T-helper 2 cell (primary cell): ENCODE measurements around the gene TTF1.

Source experiments
- DNase-seq, 5 experiments: peaks; one replicate each; pipeline versions ENCODE4 v3.0.0 to v3.0.0-alpha.2; 2012 to 2022

The TTF1 gene

DNA sequence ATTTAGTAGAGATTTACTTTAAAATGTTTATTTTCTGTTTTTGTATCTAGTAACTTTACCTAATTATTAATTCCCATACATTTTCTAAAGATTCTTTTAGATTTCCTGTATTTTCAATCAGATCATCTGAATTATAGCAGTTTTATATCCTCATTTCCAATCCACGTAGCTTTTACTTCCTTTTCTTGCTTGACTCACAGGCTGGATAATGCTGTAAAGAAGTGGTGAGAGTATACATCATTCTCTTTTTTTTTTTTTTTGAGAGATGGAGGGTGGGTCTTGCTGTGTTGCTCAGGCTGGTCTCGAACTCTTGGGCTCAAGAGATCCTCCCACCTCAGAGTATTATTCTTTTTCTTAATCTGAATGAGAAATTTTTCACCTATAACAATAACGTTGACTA, 40.7 kb downstream of the TTF1 start:
- no peak for DNase-seq

DNA sequence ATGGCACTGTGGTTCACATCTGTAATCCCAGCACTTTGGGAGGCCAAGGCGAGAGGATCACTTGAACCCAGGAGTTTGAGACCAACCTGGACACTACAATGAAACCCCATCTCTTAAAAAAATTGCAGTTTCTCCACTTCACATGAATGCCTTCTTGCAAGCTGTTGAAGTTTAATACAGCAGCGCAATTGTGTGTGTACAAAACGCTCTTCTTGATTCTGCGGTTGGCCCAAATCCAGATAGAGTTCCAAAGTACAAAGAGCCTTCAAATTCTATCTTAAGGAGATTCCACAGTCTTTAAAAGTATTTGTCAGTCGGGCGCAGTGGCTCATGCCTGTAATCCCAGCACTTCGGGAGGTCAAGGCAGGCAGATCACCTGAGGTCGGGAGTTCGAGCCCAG, 42.6 kb downstream of the TTF1 start:
- DNase-seq: no peak

DNA sequence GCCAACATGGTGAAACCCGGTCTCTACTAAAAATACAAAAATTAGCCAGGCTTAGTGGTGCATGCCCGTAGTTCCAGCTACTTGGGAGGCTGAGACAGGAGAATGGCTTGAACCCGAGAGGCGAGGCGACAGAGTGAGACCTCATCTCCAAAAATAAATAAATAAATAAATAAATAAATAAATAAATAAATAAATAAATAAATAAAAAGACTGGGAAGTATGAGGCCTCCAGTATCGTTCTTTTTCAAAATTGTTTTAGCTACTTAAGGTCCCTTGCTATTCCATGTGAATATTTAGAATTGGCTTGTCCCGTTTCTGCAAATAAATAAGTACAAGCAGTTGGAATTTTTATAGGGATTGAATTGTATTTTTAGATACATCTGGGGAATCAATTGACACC, 48.9 kb downstream of the TTF1 start:
- DNase-seq: no peak

DNA sequence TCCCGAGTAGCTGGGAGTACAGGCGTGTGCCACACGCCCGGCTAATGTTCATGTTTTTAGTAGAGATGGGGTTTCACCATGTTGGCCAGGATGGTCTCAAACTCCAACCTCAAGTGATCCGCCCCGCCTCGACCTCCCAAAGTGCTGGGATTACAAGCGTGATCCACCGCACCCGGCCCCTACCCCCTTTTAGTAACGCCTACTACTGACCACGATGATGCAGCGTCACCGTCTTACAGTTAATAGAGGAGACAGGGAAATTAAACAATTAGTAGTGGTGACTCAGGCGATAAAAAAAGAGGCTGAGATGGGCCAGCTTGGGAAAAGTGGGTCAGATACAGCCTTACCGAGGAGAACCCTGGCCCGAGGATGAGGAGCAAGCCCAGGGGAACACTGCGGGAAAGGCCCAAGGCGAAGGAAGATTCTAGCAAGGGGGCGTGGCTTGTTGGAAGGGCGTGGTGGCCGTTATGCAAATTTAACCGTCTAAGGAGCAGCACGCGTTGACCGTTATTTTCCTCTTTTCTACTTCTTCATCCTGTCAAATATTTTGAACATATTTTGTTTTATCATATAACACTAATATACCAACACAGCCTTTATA, 50.2 kb downstream of the TTF1 start:
- peak in 1 of 5 experiments; percentile 7 for DNase-seq

DNA sequence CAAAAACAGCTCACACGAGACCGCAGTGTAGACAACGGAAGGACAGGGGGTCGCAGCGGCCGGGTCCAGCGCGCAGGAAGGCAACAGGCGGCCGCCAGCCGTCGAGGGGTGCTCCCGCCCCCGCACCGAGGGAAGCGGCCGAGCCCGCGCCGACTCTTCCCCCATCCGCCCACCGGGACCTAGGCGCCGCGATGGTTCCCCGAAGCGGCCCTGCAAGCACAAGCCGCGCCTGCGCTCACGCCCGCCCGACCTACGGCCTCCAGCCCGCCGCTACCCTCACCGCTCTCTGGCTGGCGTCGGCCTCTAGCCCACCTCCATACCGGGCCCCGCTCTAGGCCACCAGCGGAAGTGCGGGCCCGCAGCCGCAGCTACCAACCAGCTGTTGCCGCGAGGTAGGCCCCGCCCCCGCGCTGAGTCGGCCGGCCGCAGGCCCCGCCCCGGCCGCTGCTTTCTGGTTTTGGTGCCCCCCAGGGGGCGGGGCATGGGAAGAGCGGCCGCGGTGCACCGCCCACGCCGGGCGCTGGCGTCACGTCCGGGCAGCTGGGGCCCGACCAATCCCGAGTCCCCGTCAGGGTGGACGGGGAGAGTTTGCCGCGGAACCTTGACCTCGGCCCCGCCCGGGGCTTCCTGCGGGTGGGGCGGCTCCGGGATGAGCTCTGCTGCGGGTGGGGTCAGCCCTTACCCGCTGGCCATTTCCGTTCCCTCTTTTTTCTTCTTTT, 51.8 kb downstream of the TTF1 start, which contains the start of gene SETX:
Gene SETX (minus strand): TSS at position 350 of the 719 bp plus-strand sequence. CDS start 5,558 bp downstream, outside the sequence.
- DNase-seq: peak; percentile 86 to 97 (median 93)

DNA sequence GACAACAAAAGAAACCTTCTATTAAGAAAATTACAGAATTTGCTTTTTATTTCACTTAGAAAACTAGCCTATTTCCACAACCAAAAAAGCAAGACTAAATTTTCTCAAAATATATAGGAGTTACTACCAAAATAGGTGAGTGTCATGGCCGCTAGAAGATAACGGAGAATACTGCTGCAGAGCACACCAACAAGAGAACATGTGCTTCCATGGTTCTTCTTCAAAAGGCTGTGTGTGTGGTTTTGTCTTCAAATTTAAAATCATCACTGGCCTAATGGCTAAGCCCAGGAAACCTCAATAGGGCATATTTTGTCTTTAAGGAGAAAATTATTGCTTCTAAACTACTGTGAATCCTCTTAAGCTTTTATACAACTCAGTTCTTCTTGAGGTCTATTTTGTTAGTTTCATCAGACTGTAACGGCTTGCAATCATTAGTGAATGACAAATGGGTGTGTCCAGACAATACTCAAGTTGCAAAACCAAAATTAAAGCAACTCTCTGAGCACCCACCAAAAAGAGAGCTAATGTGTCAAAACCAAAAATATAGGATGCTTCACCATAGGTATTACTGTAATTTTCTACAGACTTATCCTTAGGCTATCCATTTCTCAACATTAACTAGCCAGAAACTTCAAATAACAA, 55.1 kb downstream of the TTF1 start:
- peak in 1 of 5 experiments; percentile 29 for DNase-seq

DNA sequence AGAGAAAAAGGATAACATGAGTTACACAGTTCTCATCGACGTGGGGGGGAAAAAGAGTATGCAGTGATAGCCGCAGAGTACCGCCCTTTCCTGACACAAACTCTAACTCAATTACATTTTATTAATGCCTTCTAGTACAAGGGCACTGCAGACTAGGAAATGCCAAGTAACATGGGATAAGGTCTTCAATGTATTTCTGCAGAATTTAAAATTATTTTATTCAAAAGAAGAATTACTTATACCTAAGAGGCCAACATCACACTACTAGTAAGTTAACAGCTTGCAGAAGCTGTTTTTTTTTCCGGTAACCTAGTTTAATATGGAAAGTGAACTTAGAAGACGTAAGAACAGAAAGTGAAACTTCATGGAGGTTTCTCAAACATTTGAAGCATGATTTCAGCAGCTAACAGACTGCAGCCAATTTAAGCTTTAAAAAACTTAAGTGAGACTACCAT, 55.8 kb downstream of the TTF1 start:
- DNase-seq: peak in 2 of 5 experiments; percentile 56 to 75

DNA sequence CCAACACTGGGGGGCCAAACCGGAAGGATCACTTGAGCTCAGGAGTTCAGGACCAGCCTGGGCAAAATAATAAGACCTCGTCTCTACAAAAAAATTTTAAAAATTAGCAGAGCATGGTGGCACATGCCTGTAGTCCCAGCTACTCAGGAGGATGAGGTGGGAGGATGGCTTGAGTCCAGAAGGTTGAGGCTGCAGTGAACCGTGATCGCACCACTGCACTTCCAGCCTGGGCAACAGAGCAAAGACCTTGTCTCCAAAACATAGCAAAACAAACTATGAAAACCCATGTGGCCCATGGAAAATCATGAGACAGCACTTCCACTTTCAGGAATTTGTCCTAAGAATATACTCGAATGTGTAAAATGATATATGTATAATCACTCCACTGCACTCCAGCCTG, 58.0 kb downstream of the TTF1 start:
- no peak for DNase-seq

DNA sequence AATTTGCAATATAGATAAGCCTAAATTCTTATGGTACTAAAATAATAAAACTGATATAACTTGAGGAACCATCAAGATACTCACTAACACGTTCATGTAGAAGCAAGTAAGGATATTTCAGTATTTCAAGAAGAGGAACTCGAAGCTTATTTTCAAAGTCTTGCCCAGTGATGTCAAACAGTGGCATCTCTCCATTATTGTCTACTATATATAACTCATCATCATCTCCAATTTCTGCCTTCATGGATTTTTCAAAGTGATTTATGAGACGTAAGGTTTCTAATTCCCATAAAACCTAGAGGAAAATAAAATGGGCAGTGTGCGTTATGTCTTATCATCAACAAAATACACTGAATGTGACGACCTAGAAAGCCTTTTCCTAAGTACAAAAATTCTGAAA, 60.5 kb downstream of the TTF1 start:
- no peak for DNase-seq

DNA sequence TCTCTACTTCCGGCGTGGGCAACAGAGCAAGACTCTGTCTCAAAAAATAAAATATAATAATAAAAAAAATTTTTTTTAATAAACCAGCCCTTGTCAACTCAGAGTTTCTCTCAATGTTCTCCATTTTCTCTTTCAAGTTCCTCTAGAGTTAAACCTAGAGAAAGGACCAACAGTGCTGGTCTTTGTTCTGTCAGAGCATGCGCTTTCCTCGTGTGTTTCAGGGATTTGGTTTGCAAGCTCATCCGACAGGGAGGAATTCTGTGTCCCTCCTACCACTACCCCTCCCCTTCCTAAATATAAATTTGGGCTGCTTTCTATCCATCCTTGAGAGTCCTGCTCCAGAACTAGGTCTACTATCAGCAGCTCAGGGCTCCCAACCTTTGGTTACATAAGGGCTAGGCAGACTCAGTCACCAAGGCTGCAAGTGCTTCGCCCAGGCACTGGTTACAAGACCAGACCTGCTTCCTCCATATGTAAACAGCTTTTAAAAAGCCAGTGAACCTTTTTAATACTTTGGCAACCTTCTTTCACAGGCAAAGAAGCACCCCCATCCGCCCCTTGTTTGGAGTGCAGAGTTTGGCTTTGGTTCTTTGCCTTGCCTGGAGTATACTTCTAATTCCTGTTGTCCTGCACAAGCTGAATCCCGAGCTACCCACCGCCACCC, 65.3 kb downstream of the TTF1 start:
- no peak for DNase-seq

DNA sequence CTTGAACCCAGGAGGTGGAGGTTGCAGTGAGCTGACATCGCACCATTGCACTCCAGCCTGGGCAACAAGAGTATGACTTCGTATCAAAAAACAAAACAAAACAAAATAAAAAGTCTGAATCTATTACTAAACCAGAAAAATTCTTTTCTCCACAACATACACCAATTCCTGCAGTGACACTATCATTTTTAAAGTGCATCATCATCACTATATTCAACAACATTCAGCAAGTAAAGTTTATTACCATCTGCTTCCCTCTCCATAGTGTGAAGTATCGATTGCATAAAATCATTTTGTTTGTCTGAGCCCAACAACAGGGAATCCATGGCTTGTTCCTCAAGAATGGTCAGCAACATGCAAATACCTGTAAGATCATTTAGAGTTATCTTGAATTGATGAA, 72.3 kb downstream of the TTF1 start:
- no peak for DNase-seq

DNA sequence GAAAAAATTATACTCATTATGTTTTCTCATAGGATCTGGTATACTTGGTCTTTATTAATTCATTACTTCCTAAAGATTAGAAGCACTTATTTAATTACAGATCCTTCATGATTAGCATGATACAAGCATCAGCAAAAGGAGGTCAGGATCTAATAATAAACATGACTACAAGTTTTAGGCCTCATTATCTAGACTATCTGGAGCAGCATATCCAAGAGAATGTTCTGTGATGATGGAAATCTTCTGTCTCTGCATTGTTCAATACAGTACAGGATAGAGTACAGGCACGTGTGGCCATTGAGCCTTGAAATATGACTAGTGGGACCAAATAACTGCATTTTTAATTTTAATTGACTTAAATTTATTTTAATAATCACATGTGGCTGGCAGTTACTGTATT, 73.1 kb downstream of the TTF1 start:
- DNase-seq: no peak

DNA sequence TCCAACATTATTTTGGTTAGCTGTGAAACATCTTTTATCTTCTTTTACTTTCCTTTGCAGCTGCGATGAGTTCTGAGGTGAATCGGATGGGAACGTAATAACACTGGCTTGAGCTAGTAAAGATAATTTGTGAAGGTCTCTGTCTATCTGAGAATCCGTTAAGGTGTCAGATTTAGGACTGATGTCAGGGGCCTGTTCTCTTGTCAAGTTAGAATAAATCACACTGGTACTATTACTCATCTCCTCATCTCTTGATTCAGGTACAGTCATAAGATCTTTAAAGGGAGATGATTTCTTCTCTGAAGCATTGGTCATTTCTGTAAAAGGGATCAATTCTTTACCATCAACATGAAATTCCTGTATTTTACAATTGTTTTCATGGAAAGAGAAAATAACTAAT, 78.1 kb downstream of the TTF1 start:
- DNase-seq: no peak

DNA sequence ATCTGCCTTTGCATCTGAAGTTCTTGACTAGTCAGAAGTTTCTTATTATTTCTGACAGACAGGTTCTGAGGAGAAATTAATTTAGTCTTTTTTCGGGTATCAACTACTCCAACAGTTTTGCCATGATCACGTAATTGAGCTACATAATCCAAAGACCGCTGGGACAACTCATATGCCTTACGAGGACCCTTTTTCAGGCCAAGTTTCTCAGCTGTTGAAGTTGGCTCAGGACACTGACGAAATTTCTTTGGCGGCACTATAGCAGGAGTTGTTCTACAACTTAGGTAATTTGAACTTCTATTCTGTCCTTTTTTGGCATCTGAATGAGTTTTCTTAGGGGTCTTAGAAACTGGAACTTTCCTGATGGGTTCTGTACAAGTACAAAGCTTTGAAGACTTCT, 79.1 kb downstream of the TTF1 start:
- DNase-seq: no peak
